CD14-positive monocyte (primary cell): ENCODE results near the gene CGB5. TPM values are rescaled to one million over a fixed set of nuclear protein-coding genes. Genes with fewer than 3 reads are reported as not detected.
"Not testable (repeated sequence)": the region's sequence is repeated elsewhere in the genome, so short reads cannot be mapped to it uniquely, and the experiment has no call there.

ENCODE experiments used
- DNase-seq, 3 donors: peaks; one replicate each; pipeline ENCODE4 v3.0.0-alpha.2; 2011 to 2022
- H2AFZ ChIP-seq: 2 replicates; pipeline ENCODE4 v1.6.0; 2012; ENCODE audit warnings: mild to moderate bottlenecking, low read depth, low read length, inconsistent platforms; ENCODE audit not compliant: insufficient read depth, poor library complexity, severe bottlenecking
- H3K27ac ChIP-seq, 2 donors: 1 replicate in 1 of 2; 2 replicates in 1 of 2; pipeline ENCODE4 v1.5.1; 2012 to 2013; ENCODE audit warnings: low read length in 2 of 2, control low read depth in 1 of 2, inconsistent platforms in 1 of 2, low read depth in 1 of 2, mild to moderate bottlenecking in 1 of 2
- H3K27me3 ChIP-seq, 2 donors: one replicate each; pipeline versions ENCODE4 v1.6.0 to v1.6.1; 2011 to 2013; ENCODE audit warnings: low read length in 2 of 2; ENCODE audit not compliant: control insufficient read depth in 2 of 2, insufficient read depth in 2 of 2
- H3K36me3 ChIP-seq, 2 donors: replicated peaks in 1 of 2; 1 replicate in 1 of 2; 2 replicates in 1 of 2; pipeline versions ENCODE4 v1.5.1 to v1.6.1; 2012 to 2013; ENCODE audit warnings: low read length in 2 of 2, control low read depth in 1 of 2, inconsistent platforms in 1 of 2, mild to moderate bottlenecking in 1 of 2; ENCODE audit not compliant: insufficient read depth in 2 of 2, control insufficient read depth in 1 of 2
- H3K4me1 ChIP-seq, 2 donors: 1 replicate in 1 of 2; 2 replicates in 1 of 2; pipeline versions ENCODE4 v1.5.1 to v1.6.1; 2012 to 2013; ENCODE audit warnings: low read length in 2 of 2, control low read depth in 1 of 2, inconsistent platforms in 1 of 2, mild to moderate bottlenecking in 1 of 2, moderate library complexity in 1 of 2; ENCODE audit not compliant: insufficient read depth in 2 of 2, control insufficient read depth in 1 of 2
- H3K4me2 ChIP-seq: replicated peaks from 2 replicates; pipeline ENCODE3; 2012; ENCODE audit warnings: low read length, moderate library complexity, mild to moderate bottlenecking; ENCODE audit not compliant: poor library complexity, severe bottlenecking; ENCODE audit errors: extremely low read depth
- H3K4me3 ChIP-seq, 3 experiments: fragments of 200-600 bp in 1 of 3; sonication (generic) in 1 of 3; replicated peaks in 1 of 3; 1 replicate in 2 of 3; 2 replicates in 1 of 3; pipeline ENCODE4 v1.5.1; 2011 to 2013; ENCODE audit warnings: low read length in 3 of 3, mild to moderate bottlenecking in 3 of 3, control low read depth in 2 of 3, low read depth in 2 of 3, inconsistent platforms in 1 of 3, moderate library complexity in 1 of 3
- H3K79me2 ChIP-seq: 2 replicates; pipeline ENCODE4 v1.6.0; 2012; ENCODE audit warnings: mild to moderate bottlenecking, control low read depth, inconsistent platforms, low read length, moderate library complexity; ENCODE audit not compliant: insufficient read depth
- H3K9ac ChIP-seq: 2 replicates; pipeline ENCODE4 v1.6.0; 2017; ENCODE audit warnings: low read length, mild to moderate bottlenecking; ENCODE audit not compliant: insufficient read depth, poor library complexity, severe bottlenecking
- H3K9me3 ChIP-seq, 2 donors: replicated peaks in 1 of 2; 1 replicate in 1 of 2; 2 replicates in 1 of 2; pipeline versions ENCODE4 v1.5.1 to v1.6.1; 2012 to 2013; ENCODE audit warnings: low read length in 2 of 2, control low read depth in 1 of 2; ENCODE audit not compliant: control insufficient read depth in 1 of 2, insufficient read depth in 1 of 2
- H4K20me1 ChIP-seq: 2 replicates; pipeline ENCODE4 v1.6.0; 2012; ENCODE audit warnings: mild to moderate bottlenecking, low read length, control low read depth, moderate library complexity; ENCODE audit not compliant: insufficient read depth
- H3K27ac Mint-ChIP-seq, 7 donors: one replicate each; pipeline ENCODE4 v1.8.0; 2020; ENCODE audit warnings: mild to moderate bottlenecking in 7 of 7, mixed read lengths in 7 of 7, moderate library complexity in 6 of 7, inconsistent platforms in 2 of 7
- H3K27me3 Mint-ChIP-seq, 3 donors: one replicate each; pipeline ENCODE4 v1.8.0; 2021 to 2022; ENCODE audit warnings: low read depth in 3 of 3, mild to moderate bottlenecking in 3 of 3, mixed read lengths in 3 of 3, moderate library complexity in 3 of 3, inconsistent platforms in 1 of 3
- H3K36me3 Mint-ChIP-seq, 2 donors: one replicate each; pipeline ENCODE4 v1.8.0; 2020; ENCODE audit warnings: mixed read lengths in 2 of 2, inconsistent platforms in 1 of 2, mild to moderate bottlenecking in 1 of 2
- H3K4me1 Mint-ChIP-seq: one replicate; pipeline ENCODE4 v1.8.0; 2020; ENCODE audit warnings: mild to moderate bottlenecking, mixed read lengths
- H3K4me3 Mint-ChIP-seq, 2 donors: one replicate each; pipeline ENCODE4 v1.8.0; 2020; ENCODE audit warnings: mild to moderate bottlenecking in 2 of 2, mixed read lengths in 2 of 2, moderate library complexity in 1 of 2
- H3K9me3 Mint-ChIP-seq, 7 donors: one replicate each; pipeline ENCODE4 v1.8.0; 2020 to 2022; ENCODE audit warnings: mixed read lengths in 7 of 7, mild to moderate bottlenecking in 6 of 7, moderate library complexity in 6 of 7, inconsistent platforms in 2 of 7
- WGBS: methylation state at CpG from one replicate; pipeline ENCODE4 v1.1.5; 2013; ENCODE audit warnings: missing lambda C conversion rate; ENCODE audit not compliant: insufficient coverage; 5-methylcytosine and 5-hydroxymethylcytosine counted together
- intact Hi-C, 2 donors: fragments of 100-400 bp; cut with micrococcal nuclease; formaldehyde crosslinking; loops; one replicate each; pipeline versions ENCODE4 v1.15.0 to v1.15.1; 2023
- polyA plus RNA-seq, 3 donors: library from polyadenylated mRNA; depleted of rRNA in 1 of 3; unstranded in 2 of 3; stranded (reverse) in 1 of 3; fragments of 300-500 nt in 2 of 3; fragments of >200 nt in 1 of 3; fragmentation: Illumina TruSeq in 2 of 3; gene quantifications; 1 replicate in 2 of 3; 2 replicates in 1 of 3; pipeline ENCODE4 v1.2.3, GENCODE V29; 2012 to 2021
- TF ChIP-seq, protein P1 (sequence below): fragments of 200-600 bp; IDR thresholded peaks from one replicate; pipeline ENCODE4 v1.8.0; 2022; ENCODE audit warnings: antibody characterized with exemption, mild to moderate bottlenecking

Gene CGB5
- polyA plus RNA-seq, 3 donors = not detected

DNA sequence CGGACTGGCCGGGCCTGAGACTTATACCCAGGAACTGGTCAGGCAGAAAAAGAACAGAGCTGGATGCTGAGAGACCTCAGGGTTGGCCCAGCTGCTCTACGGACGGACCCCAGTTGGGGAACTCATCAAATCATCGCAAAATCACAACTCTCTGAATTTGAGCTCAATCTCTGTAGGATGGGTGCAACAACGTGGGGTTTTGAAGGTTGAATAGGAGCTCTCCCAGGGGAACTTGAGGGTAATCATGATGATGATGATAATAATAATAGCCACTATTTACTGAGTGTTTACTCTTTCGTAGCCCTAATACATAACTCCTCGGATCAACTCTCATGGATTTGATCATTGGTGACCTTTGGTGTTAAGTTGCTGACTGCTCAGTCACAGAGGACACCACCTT lies 13.3 kb upstream of the CGB5 start:
- WGBS = no CpG with 5 or more reads among the region's 8 CpGs
- H3K27me3 ChIP-seq, H3K4me3 ChIP-seq, H3K4me3 Mint-ChIP-seq, H3K9ac ChIP-seq, H3K27ac Mint-ChIP-seq, H3K4me1 ChIP-seq, H3K4me1 Mint-ChIP-seq, H2AFZ ChIP-seq, H4K20me1 ChIP-seq, H3K9me3 ChIP-seq, DNase-seq, H3K36me3 Mint-ChIP-seq, intact Hi-C loops, H3K79me2 ChIP-seq, H3K27ac ChIP-seq, H3K4me2 ChIP-seq, H3K36me3 ChIP-seq: not testable (repeated sequence)
- Mint-ChIP-seq H3K9me3 (peaks cover 0 to 10% (median 6%) of the 10 kb centered on the region in 7 donors), H3K27me3 (peaks cover 4 to 19% (median 5%) of the 10 kb centered on the region in 3 donors)

DNA sequence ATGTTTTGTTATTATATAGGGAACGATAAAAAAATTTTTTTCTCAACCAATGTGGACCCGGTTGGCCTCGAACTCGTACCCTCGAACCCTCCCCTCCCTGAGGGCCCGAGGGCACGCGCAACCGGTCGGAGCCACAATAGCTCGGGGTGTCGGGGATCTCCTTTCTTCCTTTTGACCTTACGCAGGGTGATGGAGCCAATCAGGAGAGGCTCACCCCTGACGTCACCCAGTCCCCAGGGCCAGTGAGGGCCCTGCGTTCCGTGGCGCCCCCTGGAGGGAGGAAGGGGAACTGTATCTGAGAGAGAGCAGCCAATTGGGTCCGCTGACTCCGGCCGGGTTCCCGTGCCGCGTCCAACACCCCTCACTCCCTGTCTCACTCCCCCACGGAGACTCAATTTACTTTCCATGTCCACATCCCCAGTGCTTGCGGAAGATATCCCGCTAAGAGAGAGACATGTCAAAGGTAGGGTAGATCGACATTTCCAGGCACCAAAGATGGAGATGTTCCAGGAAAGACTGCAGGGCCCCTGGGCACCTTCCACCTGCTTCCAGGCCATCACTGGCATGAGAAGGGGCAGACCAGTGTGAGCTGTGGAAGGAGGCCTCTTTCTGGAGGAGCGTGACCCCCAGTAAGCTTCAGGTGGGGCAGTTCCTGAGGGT lies 11.9 kb upstream of the CGB5 start, which contains the start of gene CGB2:
Gene CGB2, plus strand, starts transcription at position 249 of the 660 bp plus-strand sequence. Its CDS starts 206 bp downstream, at position 455.
- H3K36me3 ChIP-seq, H3K4me3 ChIP-seq, H4K20me1 ChIP-seq, H3K27me3 ChIP-seq, H3K4me2 ChIP-seq, H3K36me3 Mint-ChIP-seq, H3K4me1 Mint-ChIP-seq, H2AFZ ChIP-seq, H3K9ac ChIP-seq, H3K27ac ChIP-seq, intact Hi-C loops, H3K79me2 ChIP-seq, H3K9me3 ChIP-seq, H3K4me1 ChIP-seq: not testable (repeated sequence)
- peaks cover 0 to 14% (median 6%) of the 10 kb centered on the region in 7 donors for H3K9me3 Mint-ChIP-seq
- 64% methylated on average over 4 of the region's 28 CpGs for WGBS
- peak within 1 kb of the TSS in 1 of 2 donors; percentile 69 for H3K4me3 Mint-ChIP-seq
- H3K27me3 Mint-ChIP-seq = peaks cover 3 to 15% (median 11%) of the 10 kb centered on the region in 3 donors
- peak in 1 of 3 donors; percentile 49 for DNase-seq
- TF ChIP-seq, protein P1, sequence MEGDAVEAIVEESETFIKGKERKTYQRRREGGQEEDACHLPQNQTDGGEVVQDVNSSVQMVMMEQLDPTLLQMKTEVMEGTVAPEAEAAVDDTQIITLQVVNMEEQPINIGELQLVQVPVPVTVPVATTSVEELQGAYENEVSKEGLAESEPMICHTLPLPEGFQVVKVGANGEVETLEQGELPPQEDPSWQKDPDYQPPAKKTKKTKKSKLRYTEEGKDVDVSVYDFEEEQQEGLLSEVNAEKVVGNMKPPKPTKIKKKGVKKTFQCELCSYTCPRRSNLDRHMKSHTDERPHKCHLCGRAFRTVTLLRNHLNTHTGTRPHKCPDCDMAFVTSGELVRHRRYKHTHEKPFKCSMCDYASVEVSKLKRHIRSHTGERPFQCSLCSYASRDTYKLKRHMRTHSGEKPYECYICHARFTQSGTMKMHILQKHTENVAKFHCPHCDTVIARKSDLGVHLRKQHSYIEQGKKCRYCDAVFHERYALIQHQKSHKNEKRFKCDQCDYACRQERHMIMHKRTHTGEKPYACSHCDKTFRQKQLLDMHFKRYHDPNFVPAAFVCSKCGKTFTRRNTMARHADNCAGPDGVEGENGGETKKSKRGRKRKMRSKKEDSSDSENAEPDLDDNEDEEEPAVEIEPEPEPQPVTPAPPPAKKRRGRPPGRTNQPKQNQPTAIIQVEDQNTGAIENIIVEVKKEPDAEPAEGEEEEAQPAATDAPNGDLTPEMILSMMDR = peak; percentile 32
- peak within 1 kb of the TSS in 1 of 7 donors; percentile 25 for H3K27ac Mint-ChIP-seq
